ENCODE data around the gene PDE4D.

The PDE4D gene

DNA sequence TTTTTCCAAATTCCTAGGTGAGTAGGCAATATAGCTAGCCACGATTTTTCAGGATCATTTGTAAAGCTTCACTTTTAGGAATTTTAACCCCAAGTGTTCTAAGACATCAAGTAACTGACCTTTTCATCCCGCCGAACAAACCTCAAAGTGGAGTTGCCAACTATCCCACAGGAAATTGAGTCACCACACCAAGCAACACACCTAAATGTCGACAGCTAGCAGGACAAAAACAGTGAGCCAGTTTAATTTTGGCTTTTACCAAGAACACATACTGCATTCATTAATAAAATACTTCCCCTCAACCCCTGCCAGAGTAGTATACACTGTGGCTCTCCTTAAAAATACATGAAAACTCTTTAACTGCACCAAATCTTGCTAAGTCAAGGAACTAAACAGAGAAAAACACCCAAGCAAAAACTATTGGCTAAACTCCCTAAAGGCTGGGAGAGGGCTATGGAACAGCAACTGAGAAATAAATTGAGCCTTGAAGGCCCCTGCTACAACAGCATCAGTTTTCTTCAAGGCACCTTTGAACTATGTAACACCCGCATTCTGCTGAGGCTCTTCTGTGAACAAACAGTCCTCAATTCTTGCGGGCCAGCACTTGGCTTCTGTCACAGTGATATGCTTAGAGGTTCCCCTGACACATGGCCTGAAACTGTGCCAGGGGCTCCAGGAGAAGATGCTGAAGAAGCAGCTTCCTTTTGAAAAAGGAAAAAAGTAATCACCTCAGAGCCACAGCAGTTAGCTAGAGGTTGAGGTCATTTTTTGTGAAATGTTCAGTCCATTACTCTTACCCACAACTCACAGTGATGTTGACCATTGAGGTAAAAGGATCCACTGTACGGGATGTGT lies 851.1 kb downstream of the PDE4D start:
- peak in 1 of 2 donors; percentile 24 for DNase-seq

GRCh38 chr5:59041355-59041754 lies 852.2 kb downstream of the PDE4D start:
- DNase-seq, result no peak

DNA sequence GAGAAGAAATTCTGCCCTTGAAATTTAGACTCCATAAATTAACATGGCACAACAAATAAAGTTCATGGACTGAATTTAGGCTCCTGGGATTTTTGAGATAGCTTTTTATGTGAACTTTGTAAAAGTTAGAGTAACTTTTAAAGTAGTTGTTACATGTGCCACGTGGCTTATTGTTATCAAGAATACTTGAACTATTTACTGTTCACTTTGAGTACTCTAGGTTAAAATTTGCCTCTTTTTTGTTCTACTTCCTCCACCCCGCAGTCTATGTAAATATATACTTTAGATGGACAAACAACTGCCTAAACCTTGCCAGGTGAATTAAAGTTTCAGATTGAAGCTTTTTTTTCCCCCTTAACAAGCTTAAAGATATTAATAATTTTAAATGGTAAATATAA lies 852.7 kb downstream of the PDE4D start:
- DNase-seq, result no peak

DNA sequence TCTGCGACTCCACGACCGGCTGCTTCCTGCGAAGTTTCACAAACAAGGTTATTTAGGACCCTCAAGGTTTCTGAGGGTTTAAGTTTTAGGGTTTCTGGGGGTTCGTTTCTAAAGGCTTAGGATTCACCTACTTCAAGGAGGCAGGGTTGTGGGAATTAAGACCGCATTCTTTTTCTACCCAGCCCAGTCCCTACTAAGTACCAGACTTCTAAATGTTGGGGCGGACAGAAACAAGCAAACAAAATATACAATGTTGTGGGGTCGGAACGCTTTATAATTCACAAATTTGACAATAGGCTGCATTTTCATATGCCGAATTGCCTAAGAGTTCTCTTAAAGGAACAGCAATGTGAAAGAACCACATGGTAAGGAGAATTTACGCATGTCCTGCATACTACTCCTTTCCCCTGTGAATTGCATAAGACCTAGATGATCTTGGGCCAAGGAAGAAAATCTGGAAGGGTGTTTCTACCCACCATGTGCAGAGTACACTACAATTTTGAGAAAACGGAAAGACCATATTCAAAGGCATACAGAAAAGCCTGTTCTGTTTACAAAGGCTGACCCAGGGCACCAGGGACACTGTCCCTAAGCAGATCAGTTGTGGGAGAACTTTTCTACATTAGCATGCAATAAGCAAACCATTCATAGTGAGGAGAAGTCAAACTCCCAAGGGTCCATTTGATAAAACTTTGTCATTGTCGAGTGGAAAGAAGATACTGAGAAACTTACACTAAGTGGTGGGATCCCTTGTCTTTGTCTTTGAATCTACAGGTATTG lies 853.3 kb downstream of the PDE4D start:
- DNase-seq, result no peak

- DNase-seq, result peak; percentile 74 to 82
Observed at GRCh38 chr5:59039296-59040023, 854.1 kb downstream of the PDE4D start.

GRCh38 chr5:59038798-59039295 lies 854.7 kb downstream of the PDE4D start:
- DNase-seq, result no peak

- no peak for DNase-seq
Observed at GRCh38 chr5:59037941-59038797, 855.4 kb downstream of the PDE4D start.

DNA sequence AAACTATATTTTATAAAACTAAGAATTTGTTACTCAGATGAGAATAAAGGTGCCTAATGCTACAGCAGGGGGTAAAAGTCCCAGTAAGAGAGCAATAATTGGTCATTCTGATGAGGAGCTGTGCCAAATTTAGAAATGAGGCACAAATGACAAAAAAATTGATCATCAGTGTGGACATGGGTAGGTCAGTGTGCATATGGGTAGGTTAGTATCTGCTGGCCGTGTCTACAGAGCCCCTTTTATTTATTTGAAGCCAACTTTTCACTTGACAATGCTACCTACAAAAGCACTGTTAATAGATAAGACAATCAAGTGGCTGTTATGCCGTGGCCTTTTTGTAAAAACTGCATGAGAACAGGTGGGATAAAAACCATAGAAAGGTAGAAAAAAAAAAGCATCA lies 856.1 kb downstream of the PDE4D start:
- DNase-seq, result no peak

DNA sequence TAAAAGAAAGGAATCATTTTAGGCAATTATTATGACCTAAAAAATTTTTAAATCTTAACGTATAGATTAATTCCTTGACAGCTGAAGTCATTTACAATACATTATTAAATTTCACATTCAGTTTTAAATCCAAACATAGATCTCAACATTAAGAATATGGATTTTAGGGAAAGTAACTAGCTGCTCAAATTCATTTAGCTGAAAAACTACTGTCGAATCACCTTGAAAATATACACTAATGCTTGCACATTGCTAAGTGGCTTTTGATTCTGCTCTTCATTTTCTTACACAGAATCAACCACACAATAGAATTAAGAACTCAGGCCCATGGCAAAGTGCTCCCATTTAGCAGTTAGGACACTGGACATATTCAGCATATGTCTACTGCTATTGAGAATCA lies 856.5 kb downstream of the PDE4D start:
- no peak for DNase-seq

DNA sequence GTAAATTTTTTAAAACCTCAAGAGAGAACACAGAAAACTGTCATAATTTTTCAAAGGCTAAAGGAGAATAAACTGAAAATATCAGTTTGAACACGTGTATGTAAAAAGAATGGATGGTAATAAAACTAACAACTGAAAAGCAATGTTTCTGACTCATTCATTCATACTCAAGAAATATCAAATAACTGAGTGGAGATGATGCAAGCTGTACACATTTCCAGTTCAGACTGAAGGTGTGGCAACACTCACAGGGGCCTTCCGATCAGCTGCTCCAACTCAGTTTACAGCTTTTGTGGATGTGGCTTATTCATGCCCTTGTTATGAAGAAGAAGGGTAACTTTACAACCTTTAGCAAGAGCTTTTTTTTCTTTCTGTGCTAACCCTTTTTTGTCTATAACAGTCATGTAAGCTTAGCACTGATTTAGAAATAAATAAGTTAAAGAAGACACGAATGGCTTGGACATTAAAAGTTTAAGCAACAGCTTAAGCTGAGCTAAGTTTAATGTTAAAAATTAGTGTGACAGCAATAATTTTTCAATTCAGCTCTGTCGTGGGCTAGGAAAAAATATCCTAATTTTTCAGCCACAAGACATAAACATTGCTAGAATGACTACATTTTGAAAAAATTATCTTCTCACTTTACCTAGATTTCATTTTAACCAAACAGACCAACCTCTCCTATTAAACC lies 857.1 kb downstream of the PDE4D start:
- DNase-seq, result no peak

- no peak for DNase-seq
Observed at GRCh38 chr5:59035681-59036080, 857.8 kb downstream of the PDE4D start.

DNA sequence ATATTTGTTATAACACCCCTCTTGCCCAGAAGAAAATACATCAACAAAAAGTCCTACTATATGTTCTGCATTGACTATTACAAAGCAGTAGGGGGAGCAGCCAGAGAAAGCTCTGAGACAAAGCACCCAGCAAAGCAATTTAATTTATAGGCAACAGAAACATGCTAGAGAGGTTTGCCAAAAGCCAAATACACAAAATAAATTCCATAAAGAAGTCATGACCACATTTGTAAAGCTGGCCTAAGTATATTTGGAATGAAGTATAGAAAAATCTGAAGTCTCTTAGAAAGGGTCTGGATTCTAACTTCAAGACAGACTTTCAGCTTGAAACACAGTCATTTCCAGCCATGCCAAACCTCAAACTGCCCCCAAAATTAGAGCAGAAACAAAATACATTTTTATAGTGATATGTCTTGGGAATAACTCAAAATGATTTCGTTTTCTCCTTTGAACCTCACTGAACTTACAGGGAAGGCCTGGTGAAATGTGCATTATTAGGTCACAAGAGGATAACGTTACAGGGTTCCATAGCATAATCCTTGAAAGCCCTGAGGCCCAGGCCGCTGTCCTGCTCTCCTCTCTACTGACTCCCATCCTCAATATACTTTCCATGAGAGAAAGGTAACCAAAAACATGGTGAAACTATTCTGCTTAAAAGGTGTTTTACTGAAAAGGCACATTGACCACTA lies 858.9 kb downstream of the PDE4D start:
- DNase-seq, result no peak

DNA sequence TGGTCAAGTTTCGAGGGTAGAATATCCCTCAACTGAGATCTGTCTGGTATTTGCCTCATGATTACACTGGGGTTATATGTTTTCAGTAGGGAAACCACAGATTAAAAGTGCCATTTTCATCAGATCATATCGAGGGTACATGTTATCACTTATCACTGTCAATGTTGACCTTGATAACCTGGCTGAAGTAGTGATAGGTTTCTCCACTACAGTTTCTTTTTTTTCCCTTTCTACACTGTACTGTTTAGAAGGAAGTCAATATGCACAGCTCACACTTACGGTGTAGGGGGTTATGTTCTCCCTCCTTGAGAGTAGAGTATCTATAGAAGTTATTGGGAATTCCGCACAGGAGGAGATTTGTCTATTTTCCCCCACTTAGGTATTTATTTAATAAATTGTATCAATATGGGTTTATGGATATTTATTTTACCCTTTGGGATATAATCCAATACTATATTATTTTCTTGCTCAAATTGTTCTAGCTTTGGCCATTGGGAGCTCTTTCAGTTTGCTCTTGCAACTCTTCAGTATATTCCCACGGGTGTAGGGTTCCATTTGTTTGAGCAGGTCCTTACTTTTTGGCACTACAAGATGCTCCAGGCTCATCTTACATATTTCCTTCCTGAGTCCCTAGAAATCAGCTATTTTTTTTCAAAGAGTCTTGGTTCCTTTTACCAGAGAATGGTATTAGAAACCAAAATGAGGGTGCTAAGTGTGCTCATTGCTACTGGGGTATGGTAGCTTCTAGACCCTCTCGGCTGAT lies 866.2 kb downstream of the PDE4D start:
- DNase-seq, result no peak

DNA sequence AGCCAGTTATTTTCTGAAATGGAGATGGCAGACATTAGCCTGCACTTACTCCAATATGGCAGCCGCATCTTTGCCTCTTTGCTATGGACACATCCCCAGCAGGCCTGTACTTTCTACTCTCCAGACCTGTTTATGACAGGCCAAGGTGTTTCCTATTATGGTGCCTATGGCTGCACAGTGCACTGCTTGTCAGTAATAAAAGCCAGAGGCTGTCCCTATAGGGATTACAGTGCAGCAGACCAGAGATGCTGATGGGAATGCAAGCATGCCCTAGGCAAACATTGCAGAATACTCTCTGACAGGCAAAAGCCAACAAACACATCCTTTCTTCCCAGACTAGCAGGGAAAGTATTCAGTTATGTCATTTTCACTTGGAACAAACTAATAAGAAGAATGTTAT lies 867.8 kb downstream of the PDE4D start:
- no peak for DNase-seq

DNA sequence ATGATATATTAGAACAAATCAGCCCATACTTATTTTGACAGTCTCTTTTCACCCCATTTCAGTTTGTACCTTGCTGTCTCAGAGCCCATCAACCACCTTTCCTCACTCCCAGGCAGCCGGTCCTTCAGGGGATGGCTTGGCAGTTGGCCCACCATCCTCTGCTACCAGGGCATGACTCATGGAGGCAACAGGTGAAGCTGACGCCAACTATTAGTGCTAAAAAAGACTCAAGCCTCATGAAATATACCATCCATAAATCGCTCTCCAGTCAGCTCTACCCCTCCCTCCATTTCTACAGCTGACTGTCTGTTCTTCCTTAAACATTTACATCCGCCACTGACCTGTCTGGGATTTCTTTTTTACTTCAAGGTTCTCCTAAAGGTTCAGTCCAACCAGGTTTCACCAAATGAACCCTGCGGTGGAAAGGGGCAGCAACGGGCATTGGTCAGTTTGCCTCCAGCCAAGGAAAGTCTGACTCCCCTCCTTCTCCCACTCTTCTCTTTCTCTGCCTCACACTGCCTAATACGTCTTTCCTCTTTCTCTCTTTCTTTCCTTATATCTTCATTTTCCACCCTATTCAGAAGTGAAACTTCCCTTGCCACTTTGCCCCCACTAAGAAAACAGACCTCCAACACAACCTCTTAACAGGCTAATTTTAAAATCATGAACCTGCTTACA lies 871.5 kb downstream of the PDE4D start:
- DNase-seq, result no peak

GRCh38 chr5:59021286-59021673 lies 872.2 kb downstream of the PDE4D start:
- no peak for DNase-seq

DNA sequence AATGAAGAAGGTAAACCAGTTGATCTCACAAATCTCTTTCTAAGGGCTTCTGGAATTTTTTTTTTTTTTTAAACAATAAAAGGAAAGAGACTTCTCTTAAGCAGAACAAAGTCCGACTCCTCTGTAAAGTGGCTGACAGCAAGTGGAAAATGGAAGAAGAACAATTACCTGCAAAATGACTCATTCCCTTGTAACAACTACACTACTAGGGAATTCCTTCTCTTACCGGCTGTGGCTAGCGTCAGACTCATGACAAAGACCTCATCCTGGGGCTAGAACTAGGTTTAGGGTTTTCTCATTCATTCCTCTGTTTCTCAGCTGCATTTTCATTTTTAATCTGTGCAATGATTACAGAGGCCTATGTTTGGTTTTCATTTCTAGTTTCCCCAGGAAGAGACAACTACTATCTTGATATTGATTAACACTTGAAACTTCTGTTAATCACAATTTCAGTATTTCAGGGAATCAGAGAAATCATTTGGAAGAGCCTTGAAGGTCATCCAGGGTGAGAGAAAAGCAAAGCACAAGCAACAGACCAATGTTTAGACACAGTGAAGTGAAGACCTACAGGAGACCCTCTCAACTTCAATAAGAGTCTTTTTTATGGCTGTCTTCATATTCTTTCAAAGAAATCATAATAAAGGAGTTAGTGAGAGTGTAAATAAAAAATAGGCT lies 872.8 kb downstream of the PDE4D start:
- no peak for DNase-seq

- DNase-seq, result no peak
Observed at GRCh38 chr5:59019078-59019477, 874.4 kb downstream of the PDE4D start.

DNA sequence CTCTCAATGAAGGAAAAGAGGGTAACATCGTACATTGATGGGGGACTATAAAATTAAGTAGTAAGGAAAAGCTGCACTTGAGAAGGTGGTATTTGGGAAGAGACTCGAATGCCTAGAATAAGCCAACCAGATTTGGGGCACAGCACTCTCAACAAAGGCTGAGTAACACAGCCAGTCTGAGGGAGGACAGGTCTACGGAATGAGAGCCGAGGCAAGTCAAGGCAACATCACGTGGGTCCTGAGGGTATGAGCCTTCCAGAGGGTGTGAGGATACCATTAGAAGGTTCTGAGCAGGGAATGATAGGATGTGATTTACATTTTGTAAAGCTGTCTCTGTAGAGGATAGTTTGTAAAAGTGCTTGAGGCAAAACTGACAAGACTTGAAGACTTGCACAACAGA lies 876.6 kb downstream of the PDE4D start:
- no peak for DNase-seq
